ENCODE data around the gene TBC1D22A.

Gene TBC1D22A

GRCh38 chr22:47180796-47181195, 418.3 kb downstream of the TBC1D22A start:
- DNase-seq = no peak

GRCh38 chr22:47187176-47187957, 424.9 kb downstream of the TBC1D22A start:
- DNase-seq = no peak

GRCh38 chr22:47188261-47189055, 426.0 kb downstream of the TBC1D22A start:
- no peak for DNase-seq

- DNase-seq = no peak
Measured at GRCh38 chr22:47189056-47189916, 426.8 kb downstream of the TBC1D22A start.

- no peak for DNase-seq
Measured at GRCh38 chr22:47190276-47190956, 428.0 kb downstream of the TBC1D22A start.

- no peak for DNase-seq
Measured at GRCh38 chr22:47190957-47191670, 428.7 kb downstream of the TBC1D22A start.

GRCh38 chr22:47191671-47192650, 429.5 kb downstream of the TBC1D22A start:
- DNase-seq = no peak

GRCh38 chr22:47192651-47193437, 430.4 kb downstream of the TBC1D22A start:
- DNase-seq = no peak

GRCh38 chr22:47193606-47194329, 431.3 kb downstream of the TBC1D22A start:
- DNase-seq = no peak

GRCh38 chr22:47194476-47195155, 432.2 kb downstream of the TBC1D22A start:
- no peak for DNase-seq

- DNase-seq = no peak
Measured at GRCh38 chr22:47195156-47195483, 432.7 kb downstream of the TBC1D22A start.

- no peak for DNase-seq
Measured at GRCh38 chr22:47195484-47196165, 433.2 kb downstream of the TBC1D22A start.

GRCh38 chr22:47196166-47196849, 433.9 kb downstream of the TBC1D22A start:
- no peak for DNase-seq

- DNase-seq = no peak
Measured at GRCh38 chr22:47196881-47197772, 434.7 kb downstream of the TBC1D22A start.

GRCh38 chr22:47197773-47198500, 435.5 kb downstream of the TBC1D22A start:
- no peak for DNase-seq

Measured in cortex of kidney (tissue), 1 donor.